H1 (cell line): ENCODE measurements around the gene AFAP1L2. TPM values are rescaled to one million over a fixed set of nuclear protein-coding genes. Genes with fewer than 3 reads are reported as not detected.

Source experiments
- ASH2L ChIP-seq: fragments of 200-600, 300-600 bp; sonication (generic); IDR thresholded peaks from one replicate; pipeline ENCODE4 v1.7.1; 2017; ENCODE audit warnings: low read length
- CBX5 ChIP-seq: fragments of 300-800, 300-1000 bp; sonication (generic); IDR thresholded peaks from 2 replicates; pipeline ENCODE4 v1.7.1; 2016; ENCODE audit warnings: antibody characterized with exemption, low read length, low read depth
- CHD7 ChIP-seq: fragments of 300-600 bp; sonication (generic); IDR thresholded peaks from 2 replicates; pipeline ENCODE4 v1.7.1; 2012; ENCODE audit warnings: low read length, moderate library complexity, mild to moderate bottlenecking, inconsistent platforms; ENCODE audit not compliant: insufficient replicate concordance
- JUND ChIP-seq: IDR thresholded peaks from 2 replicates; pipeline ENCODE4 v1.6.1; 2011; ENCODE audit warnings: mild to moderate bottlenecking, improper control_type of control experiment, low read length
- KDM4A ChIP-seq: IDR thresholded peaks from one replicate; pipeline ENCODE4 v1.7.1; 2012; ENCODE audit warnings: low read depth, mild to moderate bottlenecking, moderate library complexity, low read length, inconsistent platforms; ENCODE audit not compliant: severe bottlenecking
- SIX5 ChIP-seq: IDR thresholded peaks from 2 replicates; pipeline ENCODE4 v1.6.1; 2011; ENCODE audit warnings: mild to moderate bottlenecking, low read depth, low read length
- SP1 ChIP-seq: IDR thresholded peaks from 2 replicates; pipeline ENCODE4 v1.6.1; 2011; ENCODE audit warnings: low read depth, low read length
- SP4 ChIP-seq: IDR thresholded peaks from 2 replicates; pipeline ENCODE4 v1.6.1; 2012; ENCODE audit warnings: low read length, inconsistent platforms
- TBP ChIP-seq: IDR thresholded peaks from 2 replicates; pipeline ENCODE4 v1.6.1; 2011; ENCODE audit warnings: low read depth, low read length, improper control_type of control experiment
- polyA plus RNA-seq, 7 experiments: library from polyadenylated mRNA; depleted of rRNA in 3 of 7; stranded (reverse) in 5 of 7; unstranded in 2 of 7; fragments of >200 nt in 5 of 7; fragments of 200-250 nt in 2 of 7; gene quantifications; 1 replicate in 5 of 7; 2 replicates in 1 of 7; 4 replicates in 1 of 7; pipeline versions ENCODE4 v1.2.1 to v1.2.3, GENCODE V29; 2011 to 2013; ENCODE audit warnings: missing spikeins in 2 of 7, mixed read lengths in 2 of 7
- total RNA-seq: library from RNA; stranded (reverse); fragmentation: NEBNext Ultra II Directional; extraction: Animal tissue kit (Norgen Biotek cat#: 25700); gene quantifications from 2 replicates; pipeline ENCODE4 v1.2.1, GENCODE V29; 2021
- TF ChIP-seq, protein P1 (sequence below): IDR thresholded peaks from 2 replicates; pipeline ENCODE4 v1.6.1; 2011; ENCODE audit warnings: low read length, improper control_type of control experiment

AFAP1L2 gene
- total and polyA plus RNA-seq, 2 of the 8 experiments (the other 6 are each of a cell fraction or from before 2014, with no cell fraction given): 3.9 to 6.4 TPM

DNA sequence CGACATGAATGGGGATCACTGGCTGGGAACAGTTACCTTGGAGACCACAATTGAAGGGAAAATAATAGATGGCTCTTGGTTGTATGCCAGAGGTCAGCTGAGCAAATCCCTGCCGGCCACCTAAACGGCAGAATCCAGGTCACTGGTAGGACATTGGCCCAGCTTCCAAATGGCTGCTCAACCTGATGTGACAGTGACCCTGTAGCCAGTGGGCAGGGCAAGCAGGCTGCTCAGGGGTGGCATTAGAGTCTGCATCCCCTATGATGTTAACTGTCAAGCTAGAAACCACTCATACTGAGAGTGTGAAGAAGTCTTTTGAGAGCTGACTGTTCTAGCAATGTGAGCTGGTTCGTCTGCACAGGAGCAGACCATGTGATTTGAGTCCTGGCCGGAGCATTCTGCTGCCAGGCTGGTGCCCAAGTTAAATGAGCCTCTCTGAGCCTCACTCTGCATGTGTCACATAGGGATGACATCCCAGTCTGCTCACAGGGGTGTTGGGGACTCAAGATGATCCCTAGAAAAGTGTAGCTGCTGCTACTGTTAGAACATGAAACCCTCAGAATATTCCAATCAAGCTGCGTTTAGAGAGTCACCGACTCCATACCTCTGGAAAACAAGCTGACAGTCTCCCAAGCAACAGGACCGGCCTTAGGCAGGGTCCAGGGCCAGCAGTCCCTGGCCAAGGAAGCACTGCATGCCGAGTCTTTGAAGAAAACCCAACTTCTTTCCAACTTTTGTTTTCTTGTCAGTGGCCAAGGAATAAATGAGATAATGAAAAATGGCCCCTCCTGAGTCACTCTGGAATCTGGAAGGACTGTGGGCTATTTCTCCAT is 95.6 kb downstream of the AFAP1L2 start (continued):
- TF ChIP-seq CHD7 (no peak), KDM4A (no peak), JUND (no peak), TBP (no peak), SP4 (no peak), CBX5 (no peak), ASH2L (no peak), SIX5 (no peak), SP1 (no peak)
- TF ChIP-seq, protein P1, sequence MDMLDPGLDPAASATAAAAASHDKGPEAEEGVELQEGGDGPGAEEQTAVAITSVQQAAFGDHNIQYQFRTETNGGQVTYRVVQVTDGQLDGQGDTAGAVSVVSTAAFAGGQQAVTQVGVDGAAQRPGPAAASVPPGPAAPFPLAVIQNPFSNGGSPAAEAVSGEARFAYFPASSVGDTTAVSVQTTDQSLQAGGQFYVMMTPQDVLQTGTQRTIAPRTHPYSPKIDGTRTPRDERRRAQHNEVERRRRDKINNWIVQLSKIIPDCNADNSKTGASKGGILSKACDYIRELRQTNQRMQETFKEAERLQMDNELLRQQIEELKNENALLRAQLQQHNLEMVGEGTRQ: no peak
